ENCODE results near the gene POLR3H. TPM values are rescaled to one million over a fixed set of nuclear protein-coding genes. Genes with fewer than 3 reads are reported as not detected.
A peak's percentile ranks its signal among the peaks of the same experiment; 100 is the strongest.

The POLR3H gene
- total and polyA plus RNA-seq, 10 of the 15 experiments (the other 5 are each of a cell fraction or from before 2014, with no cell fraction given) = 3.5 to 62.7 (median 24.6) TPM

GRCh38 chr22:41542224-41542623 is 2.0 kb downstream of the POLR3H start:
- Histone ChIP-seq H3K4me3 (peak overlapping the region; percentile 88), H3K27me3 (replicated peaks in 1 of 2; ENCODE audit: control insufficient read depth in 2 of 2, insufficient read depth in 2 of 2, low read length in 1 of 2) (no peaks in the 10 kb centered on the region), H2AFZ (ENCODE audit: control insufficient read depth, low read depth, low read length) (no peak overlapping the region), H3K36me3 (ENCODE audit: control insufficient read depth in 2 of 2, insufficient read depth in 2 of 2, low read length in 1 of 2) (peaks cover 7 to 11% of the 10 kb centered on the region in 2 experiments), H3K4me1 (ENCODE audit: control insufficient read depth, insufficient read depth, low read length) (no peaks in the 10 kb centered on the region), H3K79me2 (ENCODE audit: control insufficient read depth, insufficient read depth, low read length) (peaks cover 42% of the 10 kb centered on the region), H4K20me1 (ENCODE audit: control insufficient read depth, insufficient read depth) (0 out of 2 replicates have a peak, but pooled peaks cover 3% of the 10 kb centered on the region), H3K9me3 (replicated peaks; ENCODE audit: control insufficient read depth, insufficient read depth, low read length) (no peaks in the 10 kb centered on the region), H3K27ac (ENCODE audit: control insufficient read depth, insufficient read depth) (no peak overlapping the region), H3K9ac (ENCODE audit: control insufficient read depth, insufficient read depth, low read length) (no peak overlapping the region), H3K4me2 (ENCODE audit: control insufficient read depth, insufficient read depth) (peak overlapping the region; percentile 94)
- ChIA-PET POLR2A (interaction anchor here (1.0 kb wide), 1 partner anchor 39 kb away, joined by 3 read pairs; no protein-coding TSS in a partner anchor), CTCF (interaction anchor here (0.9 to 5.0 kb wide), 7 partner anchors 10 to 139 kb away, joined by 3 to 46 read pairs (median 8); partner anchors contain the start of gene PMM1), RAD21 (ENCODE audit: unreplicated experiment) (interaction anchor here (0.6 kb wide), 1 partner anchor 144 kb away, joined by 3 read pairs; no protein-coding TSS in a partner anchor), SMC1A (ENCODE audit: uncharacterized antibody, unreplicated experiment) (interaction anchor here (1.6 to 2.8 kb wide), 2 partner anchors 48 to 55 kb away, joined by 8 to 15 read pairs; partner anchors contain the start of gene PMM1)
- intact Hi-C loops (cut with micrococcal nuclease; ENCODE audit: unreplicated experiment) (loop anchor here (5.0 kb wide), 1 partner anchor 55 kb away; no protein-coding TSS in a partner anchor), in situ Hi-C loops (cut with MboI) (no loop called here)
- FAIRE-seq = no peak
- ATAC-seq = no peak
- no TSS peak for BruUV-seq (replicated peaks)
- 83% methylated on average over 4 of the region's 4 CpGs for WGBS (ENCODE audit: insufficient coverage, insufficient replicate concordance, low lambda C conversion rate, missing lambda C conversion rate)
- DNase-seq (ENCODE audit: low read depth, low spot score) = no peak
- TF ChIP-seq NFXL1 (IDR thresholded peaks at IDR 0.05; ENCODE audit: borderline replicate concordance) (no peak), ZBTB4 (CRISPR knock-in tag; IDR thresholded peaks at IDR 0.05) (no peak), TBL1XR1 (IDR thresholded peaks at IDR 0.05; ENCODE audit: low read depth, low read length) (no peak), TCF7 (IDR thresholded peaks at IDR 0.05; ENCODE audit: borderline replicate concordance) (no peak), HCFC1 (IDR thresholded peaks at IDR 0.05; ENCODE audit: low read length) (no peak), PBX3 (IDR thresholded peaks at IDR 0.05; ENCODE audit: insufficient replicate concordance, low read depth, low read length) (no peak), PKNOX1 (IDR thresholded peaks at IDR 0.05) (no peak), SKIL (IDR thresholded peaks at IDR 0.05; ENCODE audit: low read depth, poor library complexity, severe bottlenecking) (no peak), PAX5 (IDR thresholded peaks at IDR 0.05; ENCODE audit: borderline replicate concordance, low read depth, low read length) (no peak), ZNF274 (IDR thresholded peaks at IDR 0.05; ENCODE audit: insufficient read depth, insufficient read length) (no peak), POLR2AphosphoS2 (IDR thresholded peaks at IDR 0.05; ENCODE audit: low read depth, low read length) (no peak), SRF (IDR thresholded peaks at IDR 0.05; ENCODE audit: low read depth in 2 of 2, low read length in 2 of 2) (no peak)

Measured in GM12878 (cell line).